A549 (cell line): ENCODE results near the gene ATF7IP. TPM values are rescaled to one million over a fixed set of nuclear protein-coding genes. Genes with fewer than 3 reads are reported as not detected.

Experiments
- ATAC-seq, 2 experiments: fragments of 200-7000 bp in 1 of 2; fragments of >200 bp in 1 of 2; cut with Nextera tagmentation in 1 of 2; cut with Tn5 transposase in 1 of 2; 3 replicates each; pipeline versions ENCODE4 v1.8.0 to v1.9.1; 2018 to 2020; ENCODE audit warnings: mild to moderate bottlenecking in 1 of 2, moderate library complexity in 1 of 2
- CTCF ChIA-PET: fragments of 300-600 bp; sonication (Branson Sonifier 250); formaldehyde crosslinking; extraction: SDS; loops from one replicate; lab custom pipeline; 2021; ENCODE audit warnings: antibody characterized with exemption, inconsistent platforms; lab: Yijun Ruan, JAX
- POLR2A ChIA-PET: fragments of 350-600 bp; formaldehyde crosslinking; extraction: SDS; loops from one replicate; lab custom pipeline; 2021; ENCODE audit warnings: antibody characterized with exemption, inconsistent platforms; lab: Yijun Ruan, JAX
- DNase-seq, 2 experiments: peaks; one replicate each; pipeline versions ENCODE4 v3.0.0 to v3.0.0-alpha.2; 2011 to 2016; ENCODE audit warnings: low read depth in 1 of 2, low spot score in 1 of 2
- FAIRE-seq: peaks from 2 replicates; lab custom pipeline; 2011; peaks lifted over from hg19 to GRCh38; lab: Jason Lieb, UNC
- H3K27ac ChIP-seq, 2 experiments: fragments of >200 bp; sonication (Bioruptor Twin); formaldehyde crosslinking; 3 replicates each; pipeline ENCODE4 v1.5.1; 2016 to 2017
- H3K4me1 ChIP-seq: fragments of >200 bp; sonication (Bioruptor Twin); formaldehyde crosslinking; 3 replicates; pipeline ENCODE4 v1.6.1; 2016
- H3K4me2 ChIP-seq: fragments of >200 bp; sonication (Bioruptor Twin); formaldehyde crosslinking; 3 replicates; pipeline ENCODE4 v1.6.1; 2016
- H3K4me3 ChIP-seq: fragments of >200 bp; sonication (Bioruptor Twin); formaldehyde crosslinking; 3 replicates; pipeline ENCODE4 v1.5.1; 2016
- H3K9me3 ChIP-seq: fragments of >200 bp; sonication (Bioruptor Twin); formaldehyde crosslinking; 3 replicates; pipeline ENCODE4 v1.6.1; 2016
- ATOH8 ChIP-seq: fragments of 250-450 bp; sonication (Bioruptor Pico); IDR thresholded peaks from 2 replicates; pipeline ENCODE4 v1.5.0; 2020; ENCODE audit warnings: low read depth, mild to moderate bottlenecking, moderate library complexity
- BHLHE40 ChIP-seq: IDR thresholded peaks from 2 replicates; pipeline ENCODE4 v1.6.1; 2012; ENCODE audit warnings: low read depth, low read length, inconsistent platforms
- CEBPB ChIP-seq, 2 experiments: fragments of >200 bp in 1 of 2; sonication (Bioruptor Twin) in 1 of 2; formaldehyde crosslinking in 1 of 2; IDR thresholded peaks; 2 replicates each; pipeline ENCODE4 v1.6.1; 2012 to 2016
- CHD2 ChIP-seq: fragments of 150-350 bp; IDR thresholded peaks from 2 replicates; pipeline ENCODE4 v1.6.1; 2014; ENCODE audit warnings: low read length; ENCODE audit not compliant: partially characterized antibody
- CTCF ChIP-seq: fragments of >200 bp; sonication (Bioruptor Twin); formaldehyde crosslinking; IDR thresholded peaks from 3 replicates; pipeline ENCODE4 v1.5.1; 2016
- EHF ChIP-seq: fragments of 250-450 bp; sonication (Bioruptor Pico); IDR thresholded peaks from 2 replicates; pipeline ENCODE4 v1.5.0; 2020; ENCODE audit warnings: mild to moderate bottlenecking
- EHMT2 ChIP-seq: fragments of 200-600 bp; sonication (generic); IDR thresholded peaks from 2 replicates; pipeline ENCODE4 v1.6.1; 2016; ENCODE audit warnings: antibody characterized with exemption, low read depth, mild to moderate bottlenecking, moderate library complexity
- ELK1 ChIP-seq: fragments of 150-350 bp; IDR thresholded peaks from 2 replicates; pipeline ENCODE4 v1.6.1; 2014; ENCODE audit warnings: low read depth, mild to moderate bottlenecking, low read length
- ESRRA ChIP-seq: fragments of 150-350 bp; IDR thresholded peaks from 2 replicates; pipeline ENCODE4 v1.6.1; 2014; ENCODE audit warnings: mild to moderate bottlenecking, low read length, borderline replicate concordance
- FOXS1 ChIP-seq: fragments of 250-450 bp; sonication (Bioruptor Pico); IDR thresholded peaks from 2 replicates; pipeline ENCODE4 v1.5.0; 2020; ENCODE audit warnings: mild to moderate bottlenecking, moderate library complexity
- HEYL ChIP-seq: fragments of 250-450 bp; sonication (Bioruptor Pico); IDR thresholded peaks from 2 replicates; pipeline ENCODE4 v1.8.0; 2021; ENCODE audit warnings: mild to moderate bottlenecking, moderate library complexity
- HOXB13 ChIP-seq: fragments of 250-450 bp; sonication (Bioruptor Pico); IDR thresholded peaks from 2 replicates; pipeline ENCODE4 v1.5.0; 2020; ENCODE audit warnings: low read depth, mild to moderate bottlenecking, moderate library complexity
- JUN ChIP-seq, 2 experiments: fragments of >200 bp; sonication (Bioruptor Twin); formaldehyde crosslinking; IDR thresholded peaks; 2 replicates in 1 of 2; 3 replicates in 1 of 2; pipeline ENCODE4 v1.6.1; 2016 to 2017
- MAFK ChIP-seq: fragments of 450-650 bp; IDR thresholded peaks from 2 replicates; pipeline ENCODE4 v1.6.1; 2014; ENCODE audit not compliant: partially characterized antibody
- MAX ChIP-seq: IDR thresholded peaks from 2 replicates; pipeline ENCODE4 v1.6.1; 2012
- MAZ ChIP-seq: fragments of 150-350 bp; IDR thresholded peaks from 2 replicates; pipeline ENCODE4 v1.6.1; 2014; ENCODE audit warnings: antibody characterized with exemption, low read depth, low read length, borderline replicate concordance
- MYC ChIP-seq: IDR thresholded peaks from 2 replicates; pipeline ENCODE4 v1.6.1; 2012; ENCODE audit warnings: mild to moderate bottlenecking, inconsistent platforms, low read length, improper control_type of control experiment, borderline replicate concordance
- NFE2L2 ChIP-seq: fragments of 150-350 bp; conservative IDR thresholded peaks from 2 replicates; pipeline ENCODE4 v1.6.1; 2014; ENCODE audit warnings: low read length
- NPAS2 ChIP-seq: fragments of 250-450 bp; sonication (Bioruptor Pico); IDR thresholded peaks from 2 replicates; pipeline ENCODE4 v1.8.0; 2022; ENCODE audit warnings: mild to moderate bottlenecking, moderate library complexity, borderline replicate concordance
- NR3C1 ChIP-seq: fragments of >200 bp; sonication (Bioruptor Twin); formaldehyde crosslinking; IDR thresholded peaks from 3 replicates; pipeline ENCODE4 v1.6.1; 2017
- RFX5 ChIP-seq: fragments of 450-650 bp; IDR thresholded peaks from 2 replicates; pipeline ENCODE4 v1.7.1; 2014; ENCODE audit warnings: antibody characterized with exemption, mild to moderate bottlenecking, moderate library complexity
- SREBF2 ChIP-seq: fragments of 450-650 bp; IDR thresholded peaks from 2 replicates; pipeline ENCODE4 v1.6.1; 2014; ENCODE audit warnings: mild to moderate bottlenecking, moderate library complexity
- USF2 ChIP-seq: fragments of 450-650 bp; IDR thresholded peaks from 2 replicates; pipeline ENCODE4 v1.6.1; 2014; ENCODE audit warnings: antibody characterized with exemption
- ZSCAN20 ChIP-seq: fragments of 250-450 bp; sonication (Bioruptor Pico); IDR thresholded peaks from 2 replicates; pipeline ENCODE4 v1.8.0; 2022; ENCODE audit warnings: mild to moderate bottlenecking, moderate library complexity
- WGBS: methylation state at CpG from one replicate; pipeline ENCODE4 v1.1.6; 2017; ENCODE audit errors: missing lambda C conversion rate; 5-methylcytosine and 5-hydroxymethylcytosine counted together
- polyA plus RNA-seq, 4 experiments: library from polyadenylated mRNA; depleted of rRNA in 3 of 4; stranded (reverse); fragments of >200 nt; fragmentation: RNase III in 1 of 4; extraction: RNeasy Plus Mini Kit Qiagen cat#74134 plus additional on column Dnase treatment in 1 of 4; gene quantifications; 2 replicates in 3 of 4; 3 replicates in 1 of 4; pipeline ENCODE4 v1.2.3, GENCODE V29; 2011 to 2017

Gene ATF7IP
- polyA plus RNA-seq, 2 of the 4 experiments (the other 2 are of a cell fraction) = 5.6 to 14.2 TPM

DNA sequence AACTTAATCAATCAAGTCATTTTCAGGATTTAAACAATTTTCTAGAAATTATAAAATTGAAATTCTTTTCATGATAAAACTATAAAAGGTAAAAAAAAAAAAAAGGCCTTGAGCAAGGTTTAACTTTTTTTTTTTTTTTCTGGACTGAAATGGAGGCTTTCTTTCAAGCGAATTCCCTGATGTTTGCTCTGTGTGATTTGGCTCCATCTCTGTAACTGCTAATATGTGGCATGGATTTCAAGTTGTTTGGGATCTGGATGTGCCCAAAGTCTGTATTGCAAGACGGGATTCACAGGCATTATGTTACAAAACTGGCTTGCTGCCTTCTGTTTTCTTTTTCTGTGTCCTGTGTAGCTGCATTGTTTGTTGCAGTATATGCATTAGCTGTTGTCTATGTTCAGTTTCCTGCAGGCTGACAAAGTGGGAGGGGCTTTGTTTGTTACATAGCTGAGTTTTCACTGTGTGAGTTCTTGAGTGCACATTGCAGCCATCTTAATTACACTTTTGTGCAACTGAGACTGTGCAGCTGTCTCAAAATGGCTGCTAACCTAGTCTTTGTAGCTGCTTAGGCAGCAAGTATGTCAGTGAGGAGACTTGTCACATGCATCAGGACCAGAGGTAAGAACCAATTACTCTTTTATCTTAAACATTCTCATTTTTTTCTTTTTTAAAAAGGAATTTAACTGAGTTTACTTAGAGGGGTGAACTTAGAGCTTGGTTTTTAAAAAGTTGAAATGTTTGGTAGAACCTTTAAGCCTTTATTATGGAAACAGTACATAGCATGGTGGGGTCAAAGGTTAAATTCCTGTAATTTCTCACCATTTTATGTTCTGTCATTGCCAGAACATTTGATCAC lies 19.5 kb downstream of the ATF7IP start:
- TF ChIP-seq HOXB13 (CRISPR knock-in tag) (no peak), NFE2L2 (no peak), RFX5 (0 out of 2 replicates have a peak, but pooled peaks have one; percentile 43), JUN (IDR thresholded peaks at IDR 0.05) (0 out of 5 replicates have a peak, but pooled peaks of 1 of the 2 experiments have one; percentile 34), ZSCAN20 (no peak), MAFK (peak; percentile 55), BHLHE40 (no peak), NPAS2 (CRISPR knock-in tag) (no peak), CEBPB (IDR thresholded peaks at IDR 0.05) (peak in 1 of 2 experiments; percentile 36; a peak in 1 of 4 replicates), ATOH8 (CRISPR knock-in tag) (no peak), ELK1 (no peak), SREBF2 (no peak)
- TF ChIP-seq, all 56 proteins: peak for 4
- Histone ChIP-seq H3K4me1 (peaks cover 12% of the 10 kb centered on the region; the same call in 2 of the 3 replicates), H3K4me2 (peak overlapping the region; percentile 61), H3K27ac (peak overlapping the region; percentile 48 to 55), H3K9me3 (peaks cover 24% of the 10 kb centered on the region), H3K4me3 (peak overlapping the region; percentile 19; the same call in 1 of the 3 replicates)
- POLR2A ChIA-PET = interaction anchor here (1.2 to 3.2 kb wide), 3 partner anchors 10 to 127 kb away, joined by 5 to 24 read pairs (median 9); partner anchors contain the start of gene ATF7IP
- 8% methylated on average over 2 of the region's 2 CpGs for WGBS
- DNase-seq (peak; percentile 59 to 91), ATAC-seq (peak; percentile 94), FAIRE-seq (peak; percentile 39)
- CTCF ChIA-PET = interaction anchor here (0.6 to 1.2 kb wide), 2 partner anchors 11 to 279 kb away, joined by 3 read pairs; no protein-coding TSS in a partner anchor

- 94% methylated on average over 3 of the region's 3 CpGs for WGBS
- CTCF ChIA-PET = interaction anchor here (0.6 to 1.2 kb wide), 4 partner anchors 13 to 128 kb away, joined by 3 read pairs; no protein-coding TSS in a partner anchor
- Histone ChIP-seq H3K4me2 (no peak overlapping the region), H3K4me1 (peaks cover 16% of the 10 kb centered on the region; the same call in 2 of the 3 replicates), H3K9me3 (peaks cover 13% of the 10 kb centered on the region; the same call in 2 of the 3 replicates), H3K4me3 (no peak overlapping the region), H3K27ac (no peak overlapping the region)
- no peak for ATAC-seq
- POLR2A ChIA-PET = no interaction called here
- no peak for FAIRE-seq
- TF ChIP-seq MAFK (peak; percentile 88), HEYL (CRISPR knock-in tag) (no peak), ESRRA (no peak)
- TF ChIP-seq, all 56 proteins: peak for 1
- DNase-seq = no peak
Measured at GRCh38 chr12:14387219-14387871, 21.9 kb downstream of the ATF7IP start.

GRCh38 chr12:14390449-14390848 lies 25.0 kb downstream of the ATF7IP start:
- ChIA-PET CTCF (no interaction called here), POLR2A (no interaction called here)
- no peak overlapping the region for H3K4me3 ChIP-seq
- TF ChIP-seq JUN (IDR thresholded peaks at IDR 0.05) (no peak), EHMT2 (no peak), CHD2 (no peak), MYC (no peak), NR3C1 (no peak), HOXB13 (CRISPR knock-in tag) (no peak), CTCF (no peak), EHF (CRISPR knock-in tag) (no peak), USF2 (no peak), FOXS1 (CRISPR knock-in tag) (no peak), MAX (no peak), MAZ (no peak)
- peaks cover 7% of the 10 kb centered on the region; the same call in 1 of the 3 replicates for H3K9me3 ChIP-seq
- H3K27ac ChIP-seq = no peak overlapping the region
- WGBS = 92% methylated on average over 3 of the region's 3 CpGs
- H3K4me2 ChIP-seq = peak overlapping the region; percentile 3; the same call in 1 of the 3 replicates
- DNase-seq (no peak), FAIRE-seq (peak; percentile 18), ATAC-seq (no peak)
- peaks cover 32% of the 10 kb centered on the region for H3K4me1 ChIP-seq
